Ureter (tissue), 1 donor: ENCODE measurements around the gene NVL. TPM values are rescaled to one million over a fixed set of nuclear protein-coding genes. Genes with fewer than 3 reads are reported as not detected.

Source experiments
- DNase-seq: peaks from one replicate; pipeline ENCODE4 v3.0.0-alpha.2; 2020; ENCODE audit warnings: low spot score
- total RNA-seq: library from RNA; stranded (reverse); gene quantifications from one replicate; pipeline ENCODE4 v1.2.4, GENCODE V29; 2023
- donor health status: DM: yes; HTN: yes; CAD: no.

NVL gene
- total RNA-seq, 1 donor from 2014 or later, result 35.7 TPM

- no peak for DNase-seq
Observed at GRCh38 chr1:224287714-224288113, 42.3 kb downstream of the NVL start.

- no peak for DNase-seq
Observed at GRCh38 chr1:224282140-224282539, 47.8 kb downstream of the NVL start.

GRCh38 chr1:224276771-224277487 lies 53.0 kb downstream of the NVL start:
- DNase-seq, result no peak

- DNase-seq, result no peak
Observed at GRCh38 chr1:224274970-224275626, 54.9 kb downstream of the NVL start.

GRCh38 chr1:224273641-224274040 lies 56.3 kb downstream of the NVL start:
- DNase-seq, result no peak

- no peak for DNase-seq
Observed at GRCh38 chr1:224271106-224271505, 58.9 kb downstream of the NVL start.

- no peak for DNase-seq
Observed at GRCh38 chr1:224267925-224268324, 62.0 kb downstream of the NVL start.

- no peak for DNase-seq
Observed at GRCh38 chr1:224266915-224267856, 62.8 kb downstream of the NVL start.

- no peak for DNase-seq
Observed at GRCh38 chr1:224266105-224266914, 63.7 kb downstream of the NVL start.

- no peak for DNase-seq
Observed at GRCh38 chr1:224264321-224264720, 65.7 kb downstream of the NVL start.

GRCh38 chr1:224262373-224263054 lies 67.5 kb downstream of the NVL start:
- DNase-seq, result no peak

GRCh38 chr1:224259986-224260385 lies 70.0 kb downstream of the NVL start:
- no peak for DNase-seq

- DNase-seq, result no peak
Observed at GRCh38 chr1:224258351-224258750, 71.6 kb downstream of the NVL start.

GRCh38 chr1:224256640-224257039 lies 73.3 kb downstream of the NVL start:
- no peak for DNase-seq

- no peak for DNase-seq
Observed at GRCh38 chr1:224253721-224254120, 76.3 kb downstream of the NVL start.

GRCh38 chr1:224252479-224252878 lies 77.5 kb downstream of the NVL start:
- DNase-seq, result no peak

GRCh38 chr1:224251741-224252146 lies 78.2 kb downstream of the NVL start:
- no peak for DNase-seq

GRCh38 chr1:224245188-224245587 lies 84.8 kb downstream of the NVL start:
- no peak for DNase-seq

GRCh38 chr1:224238756-224239155 lies 91.2 kb downstream of the NVL start:
- DNase-seq, result no peak

GRCh38 chr1:224238212-224238611 lies 91.8 kb downstream of the NVL start:
- no peak for DNase-seq
